A172 (cell line): Measurements from ENCODE around the gene SUGP1. TPM values are rescaled to one million over a fixed set of nuclear protein-coding genes. Genes with fewer than 3 reads are reported as not detected.
"Not testable (repeated sequence)": the region's sequence is repeated elsewhere in the genome, so short reads cannot be mapped to it uniquely, and the experiment has no call there.

Experiments
- DNase-seq: peaks from one replicate; pipeline ENCODE4 v3.0.0-alpha.2; 2015; ENCODE audit warnings: low spot score
- total RNA-seq: library from RNA; depleted of rRNA; stranded (reverse); fragments of >200 nt; shearing (Covaris generic); gene quantifications from 2 replicates; pipeline ENCODE4 v1.2.3, GENCODE V29; 2014

Gene SUGP1
- total RNA-seq, 1 experiment from 2014 or later, result 24.0 TPM

- no peak for DNase-seq
These were observed 57.9 kb downstream of the SUGP1 start for GRCh38 chr19:19262190-19263057.

GRCh38 chr19:19261350-19262189 lies 58.7 kb downstream of the SUGP1 start:
- no peak for DNase-seq

- DNase-seq, result no peak
These were observed 59.7 kb downstream of the SUGP1 start for GRCh38 chr19:19260417-19261214.

- peak; percentile 50 for DNase-seq
These were observed 60.6 kb downstream of the SUGP1 start for GRCh38 chr19:19259741-19260140.

GRCh38 chr19:19258589-19259338 lies 61.5 kb downstream of the SUGP1 start:
- no peak for DNase-seq

GRCh38 chr19:19257836-19258588 lies 62.3 kb downstream of the SUGP1 start:
- DNase-seq, result no peak

- DNase-seq, result no peak
These were observed 63.2 kb downstream of the SUGP1 start for GRCh38 chr19:19257137-19257536.

GRCh38 chr19:19256072-19256969 lies 64.0 kb downstream of the SUGP1 start:
- no peak for DNase-seq

GRCh38 chr19:19253409-19253808 lies 66.9 kb downstream of the SUGP1 start:
- not testable (repeated sequence) for DNase-seq

GRCh38 chr19:19250196-19250801 lies 70.0 kb downstream of the SUGP1 start:
- DNase-seq, result no peak

GRCh38 chr19:19240476-19240875 lies 79.8 kb downstream of the SUGP1 start:
- DNase-seq, result no peak

GRCh38 chr19:19239675-19240074 lies 80.6 kb downstream of the SUGP1 start:
- DNase-seq, result no peak

- no peak for DNase-seq
These were observed 82.0 kb downstream of the SUGP1 start for GRCh38 chr19:19238126-19238894.

GRCh38 chr19:19236173-19236572 lies 84.1 kb downstream of the SUGP1 start:
- no peak for DNase-seq

- DNase-seq, result no peak
These were observed 86.0 kb downstream of the SUGP1 start for GRCh38 chr19:19234220-19234816.

- DNase-seq, result no peak
These were observed 88.0 kb downstream of the SUGP1 start for GRCh38 chr19:19232261-19232721.

- DNase-seq, result no peak
These were observed 89.3 kb downstream of the SUGP1 start for GRCh38 chr19:19230999-19231398.

- DNase-seq, result no peak
These were observed 90.6 kb downstream of the SUGP1 start for GRCh38 chr19:19229701-19230100.
